Testis (tissue), 3 donors: ENCODE data around the gene SNX14. TPM values are rescaled to one million over a fixed set of nuclear protein-coding genes. Genes with fewer than 3 reads are reported as not detected.

ENCODE experiments used
- DNase-seq: peaks from one replicate; pipeline ENCODE4 v3.0.0-alpha.2; 2019
- H3K27ac ChIP-seq, 2 donors: fragments of 200-600 bp; sonication (generic); one replicate each; pipeline ENCODE4 v1.5.1; 2019
- H3K27me3 ChIP-seq: fragments of 200-600 bp; sonication (generic); one replicate; pipeline ENCODE4 v1.5.1; 2019
- H3K36me3 ChIP-seq: fragments of 200-600 bp; sonication (generic); one replicate; pipeline ENCODE4 v1.5.1; 2017; ENCODE audit warnings: low read depth; ENCODE audit errors: missing control alignments
- H3K4me1 ChIP-seq: fragments of 200-600 bp; sonication (generic); one replicate; pipeline ENCODE4 v1.5.1; 2019
- H3K4me3 ChIP-seq, 2 donors: fragments of 200-600 bp; sonication (generic); one replicate each; pipeline ENCODE4 v1.5.1; 2017 to 2019
- H3K9me3 ChIP-seq: fragments of 200-600 bp; sonication (generic); one replicate; pipeline ENCODE4 v1.5.1; 2017
- POLR2A ChIP-seq: fragments of 450-650 bp; IDR thresholded peaks from one replicate; pipeline ENCODE4 v1.6.1; 2017; ENCODE audit warnings: antibody characterized with exemption, mild to moderate bottlenecking, moderate library complexity
- WGBS, 2 donors: methylation state at CpG; one replicate each; pipeline ENCODE4 v1.1.5; 2018; 5-methylcytosine and 5-hydroxymethylcytosine counted together
- intact Hi-C: fragments of 100-400 bp; cut with DNase I; formaldehyde crosslinking; loops from one replicate; pipeline ENCODE4 v1.15.1; 2023; ENCODE audit warnings: low total_unique reads
- polyA plus RNA-seq: library from polyadenylated mRNA; stranded (reverse); fragments of 350-450 nt; fragmentation: Illumina TruSeq; extraction: RNeasy Lipid Tissue Mini Kit (QIAGEN cat#74804); gene quantifications from one replicate; pipeline ENCODE4 v1.2.3, GENCODE V29; 2014; ENCODE audit warnings: low read depth, low replicate concordance; ENCODE audit not compliant: insufficient read depth
- total RNA-seq, 2 donors: library from RNA; depleted of rRNA; stranded (reverse); fragments of >200 nt; gene quantifications; one replicate each; pipeline ENCODE4 v1.2.3, GENCODE V29; 2016
- TF ChIP-seq, protein P1 (sequence below), 3 experiments: fragments of 450-650 bp in 2 of 3; fragments of 200-600 bp in 1 of 3; sonication (generic) in 1 of 3; IDR thresholded peaks; one replicate each; pipeline ENCODE4 v1.5.1; 2016 to 2019; ENCODE audit warnings: antibody characterized with exemption in 3 of 3, mild to moderate bottlenecking in 2 of 3, moderate library complexity in 1 of 3

The SNX14 gene
- total and polyA plus RNA-seq, 3 donors from 2014 or later: 108 to 170 (median 142) TPM

GRCh38 chr6:85493389-85493788 is 100.3 kb downstream of the SNX14 start:
- Histone ChIP-seq H3K27ac (no peak overlapping the region), H3K9me3 (no peaks in the 10 kb centered on the region), H3K36me3 (no peaks in the 10 kb centered on the region), H3K4me3 (no peak overlapping the region), H3K27me3 (no peaks in the 10 kb centered on the region), H3K4me1 (no peaks in the 10 kb centered on the region)
- WGBS, 2 donors: 71 to 83% methylated on average over 1 of the region's 1 CpG
- no peak for DNase-seq
- no peak for TF ChIP-seq POLR2A
- TF ChIP-seq, protein P1, sequence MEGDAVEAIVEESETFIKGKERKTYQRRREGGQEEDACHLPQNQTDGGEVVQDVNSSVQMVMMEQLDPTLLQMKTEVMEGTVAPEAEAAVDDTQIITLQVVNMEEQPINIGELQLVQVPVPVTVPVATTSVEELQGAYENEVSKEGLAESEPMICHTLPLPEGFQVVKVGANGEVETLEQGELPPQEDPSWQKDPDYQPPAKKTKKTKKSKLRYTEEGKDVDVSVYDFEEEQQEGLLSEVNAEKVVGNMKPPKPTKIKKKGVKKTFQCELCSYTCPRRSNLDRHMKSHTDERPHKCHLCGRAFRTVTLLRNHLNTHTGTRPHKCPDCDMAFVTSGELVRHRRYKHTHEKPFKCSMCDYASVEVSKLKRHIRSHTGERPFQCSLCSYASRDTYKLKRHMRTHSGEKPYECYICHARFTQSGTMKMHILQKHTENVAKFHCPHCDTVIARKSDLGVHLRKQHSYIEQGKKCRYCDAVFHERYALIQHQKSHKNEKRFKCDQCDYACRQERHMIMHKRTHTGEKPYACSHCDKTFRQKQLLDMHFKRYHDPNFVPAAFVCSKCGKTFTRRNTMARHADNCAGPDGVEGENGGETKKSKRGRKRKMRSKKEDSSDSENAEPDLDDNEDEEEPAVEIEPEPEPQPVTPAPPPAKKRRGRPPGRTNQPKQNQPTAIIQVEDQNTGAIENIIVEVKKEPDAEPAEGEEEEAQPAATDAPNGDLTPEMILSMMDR (IDR thresholded peaks at IDR 0.05): no peak
- intact Hi-C loops: no loop called here

DNA sequence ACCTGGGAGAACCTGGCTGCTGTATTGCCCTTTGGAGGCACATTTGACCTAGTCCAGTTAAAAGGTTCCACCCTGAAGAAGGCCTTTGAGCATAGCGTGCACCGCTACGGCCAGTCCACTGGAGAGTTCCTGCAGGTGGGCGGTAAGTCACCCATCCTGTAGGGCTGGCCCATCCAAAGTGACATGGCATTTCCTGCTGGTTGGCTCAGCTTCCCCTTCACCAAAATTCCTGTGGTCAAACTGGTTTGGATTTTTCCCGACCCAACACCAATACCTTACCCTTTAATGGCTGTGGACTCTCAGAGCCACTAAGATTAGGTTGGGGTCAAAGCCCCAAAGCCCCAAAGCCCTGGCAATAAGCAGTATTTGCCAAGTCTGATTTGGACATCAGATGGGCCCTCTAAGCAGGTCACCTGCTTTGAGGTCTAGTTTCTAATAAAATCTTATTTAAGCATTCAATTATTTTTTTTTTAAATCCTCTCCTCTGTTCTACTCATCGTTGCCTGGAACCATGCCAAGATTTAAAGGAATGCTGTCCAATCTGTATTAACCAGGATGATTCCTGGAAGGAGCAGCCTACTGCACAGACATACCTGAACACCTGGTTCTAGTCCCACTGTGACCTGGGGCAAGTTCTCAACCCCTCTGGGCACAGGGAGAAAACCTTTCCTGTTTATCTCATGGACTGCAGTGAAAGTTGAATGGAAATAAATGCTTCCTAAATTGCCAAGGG is 103.0 kb downstream of the SNX14 start:
- intact Hi-C loops: no loop called here
- H3K27ac ChIP-seq: no peak overlapping the region
- H3K4me1 ChIP-seq: no peaks in the 10 kb centered on the region
- H3K27me3 ChIP-seq: no peaks in the 10 kb centered on the region
- TF ChIP-seq POLR2A: no peak
- TF ChIP-seq, protein P1 (IDR thresholded peaks at IDR 0.05): no peak
- H3K36me3 ChIP-seq: no peaks in the 10 kb centered on the region
- 84 to 85% methylated on average over 6 of the region's 6 CpGs for WGBS, 2 donors
- no peak overlapping the region for H3K4me3 ChIP-seq
- H3K9me3 ChIP-seq: no peaks in the 10 kb centered on the region
- no peak for DNase-seq

DNA sequence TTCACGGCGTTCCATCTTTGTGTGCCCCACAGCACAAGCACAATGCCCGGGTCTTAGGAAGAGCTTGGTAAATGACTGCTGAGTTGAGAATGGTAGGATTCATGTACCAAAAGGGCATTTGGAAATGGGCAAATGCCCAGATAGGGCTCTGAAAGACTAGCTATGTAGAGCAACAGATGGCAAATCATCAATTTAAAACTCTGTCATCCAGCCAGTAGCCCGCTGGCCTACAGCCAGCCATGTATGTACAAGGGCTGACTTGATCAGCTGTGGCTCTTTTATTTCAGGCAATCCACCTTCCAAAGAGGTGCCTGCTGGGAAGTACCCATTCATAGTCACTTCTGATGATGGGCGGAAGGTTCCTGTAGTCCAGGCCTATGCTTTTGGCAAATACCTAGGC is 108.7 kb downstream of the SNX14 start:
- H3K36me3 ChIP-seq: no peaks in the 10 kb centered on the region
- no peaks in the 10 kb centered on the region for H3K9me3 ChIP-seq
- WGBS, 2 donors: 86 to 91% methylated on average over 5 of the region's 5 CpGs
- no peaks in the 10 kb centered on the region for H3K27me3 ChIP-seq
- no peak for TF ChIP-seq POLR2A
- TF ChIP-seq, protein P1 (IDR thresholded peaks at IDR 0.05): no peak
- H3K27ac ChIP-seq: no peak overlapping the region
- DNase-seq: no peak
- no peak overlapping the region for H3K4me3 ChIP-seq
- H3K4me1 ChIP-seq: no peaks in the 10 kb centered on the region
- intact Hi-C loops: no loop called here

GRCh38 chr6:85483846-85484245 is 109.8 kb downstream of the SNX14 start:
- no peak overlapping the region for H3K4me3 ChIP-seq
- TF ChIP-seq, protein P1 (IDR thresholded peaks at IDR 0.05): no peak
- TF ChIP-seq POLR2A: no peak
- intact Hi-C loops: loop anchor here (2.0 kb wide), 1 partner anchor 129 kb away; no protein-coding TSS in a partner anchor
- no peak overlapping the region for H3K27ac ChIP-seq
- no peaks in the 10 kb centered on the region for H3K9me3 ChIP-seq
- 82% methylated on average over 4 of the region's 4 CpGs for WGBS, 2 donors
- H3K4me1 ChIP-seq: no peaks in the 10 kb centered on the region
- no peaks in the 10 kb centered on the region for H3K36me3 ChIP-seq
- DNase-seq: no peak
- H3K27me3 ChIP-seq: no peaks in the 10 kb centered on the region
